ENCODE measurements around the gene YY1AP1.
A peak's percentile ranks its signal among the peaks of the same experiment; 100 is the strongest.

DNA sequence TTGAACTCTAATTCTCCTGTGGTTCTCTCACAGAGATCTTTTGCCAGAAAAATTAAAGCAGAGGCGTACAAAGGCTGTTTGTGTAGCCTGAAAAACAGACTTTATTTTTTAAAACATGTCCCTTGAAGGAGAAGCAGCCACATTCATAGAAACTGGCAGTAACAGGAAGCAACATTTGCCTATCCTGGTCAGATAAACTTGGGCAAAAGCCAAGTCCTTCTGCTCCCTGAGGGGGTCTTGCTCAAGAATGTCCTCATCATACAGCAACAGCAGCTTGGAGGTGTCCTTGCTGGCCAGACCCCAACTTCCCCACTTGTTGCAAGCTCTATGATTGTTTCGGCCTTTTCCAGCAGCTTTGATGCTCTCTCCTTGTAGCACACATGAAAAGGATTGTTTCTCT lies 42.3 kb downstream of the YY1AP1 start:
- TF ChIP-seq, protein P1, sequence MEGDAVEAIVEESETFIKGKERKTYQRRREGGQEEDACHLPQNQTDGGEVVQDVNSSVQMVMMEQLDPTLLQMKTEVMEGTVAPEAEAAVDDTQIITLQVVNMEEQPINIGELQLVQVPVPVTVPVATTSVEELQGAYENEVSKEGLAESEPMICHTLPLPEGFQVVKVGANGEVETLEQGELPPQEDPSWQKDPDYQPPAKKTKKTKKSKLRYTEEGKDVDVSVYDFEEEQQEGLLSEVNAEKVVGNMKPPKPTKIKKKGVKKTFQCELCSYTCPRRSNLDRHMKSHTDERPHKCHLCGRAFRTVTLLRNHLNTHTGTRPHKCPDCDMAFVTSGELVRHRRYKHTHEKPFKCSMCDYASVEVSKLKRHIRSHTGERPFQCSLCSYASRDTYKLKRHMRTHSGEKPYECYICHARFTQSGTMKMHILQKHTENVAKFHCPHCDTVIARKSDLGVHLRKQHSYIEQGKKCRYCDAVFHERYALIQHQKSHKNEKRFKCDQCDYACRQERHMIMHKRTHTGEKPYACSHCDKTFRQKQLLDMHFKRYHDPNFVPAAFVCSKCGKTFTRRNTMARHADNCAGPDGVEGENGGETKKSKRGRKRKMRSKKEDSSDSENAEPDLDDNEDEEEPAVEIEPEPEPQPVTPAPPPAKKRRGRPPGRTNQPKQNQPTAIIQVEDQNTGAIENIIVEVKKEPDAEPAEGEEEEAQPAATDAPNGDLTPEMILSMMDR (IDR thresholded peaks at IDR 0.05), result no peak
- TF ChIP-seq POLR2A (IDR thresholded peaks at IDR 0.05) (no peak), POLR2AphosphoS5 (IDR thresholded peaks at IDR 0.05) (peak in 1 of 4 donors; percentile 18), EP300 (IDR thresholded peaks at IDR 0.05) (no peak)
